Caco-2 (cell line): ENCODE results near the gene TMEM254. TPM values are rescaled to one million over a fixed set of nuclear protein-coding genes. Genes with fewer than 3 reads are reported as not detected.
A peak's percentile ranks its signal among the peaks of the same experiment; 100 is the strongest.
"Not testable (repeated sequence)": the region's sequence is repeated elsewhere in the genome, so short reads cannot be mapped to it uniquely, and the experiment has no call there.

Experiments used
- BruUV-seq: library from RNA; stranded (reverse); fragments of 400-500 nt; replicated peaks from 2 replicates; lab custom pipeline; 2021; lab: Mats Ljungman, UMichigan
- CTCF ChIA-PET: fragments of 300-600 bp; sonication (Branson Sonifier 250); formaldehyde crosslinking; loops from one replicate; lab custom pipeline; 2022; ENCODE audit warnings: antibody characterized with exemption; lab: Charles Lee
- POLR2A ChIA-PET: fragments of 300-600 bp; sonication (Branson Sonifier 250); formaldehyde crosslinking; loops from one replicate; lab custom pipeline; 2022; ENCODE audit warnings: antibody characterized with exemption; lab: Charles Lee
- DNase-seq, 2 experiments: peaks; one replicate each; pipeline versions ENCODE4 v3.0.0 to v3.0.0-alpha.2; 2020 to 2022
- H3K27me3 ChIP-seq: replicated peaks from 2 replicates; pipeline ENCODE4 v1.6.0; 2011; ENCODE audit warnings: low read length; ENCODE audit not compliant: control insufficient read depth, insufficient read depth
- H3K36me3 ChIP-seq: 2 replicates; pipeline ENCODE4 v1.5.1; 2011; ENCODE audit warnings: low read length; ENCODE audit not compliant: control insufficient read depth, insufficient read depth
- H3K4me1 ChIP-seq: fragments of 250-450 bp; sonication (Bioruptor Pico); 2 replicates; pipeline ENCODE4 v1.5.1; 2020; ENCODE audit warnings: mild to moderate bottlenecking
- H3K4me3 ChIP-seq: 2 replicates; pipeline ENCODE4 v1.5.1; 2011; ENCODE audit warnings: low read depth, mild to moderate bottlenecking, control low read depth, low read length
- H3K9me3 ChIP-seq: fragments of 250-450 bp; sonication (Bioruptor Pico); 2 replicates; pipeline ENCODE4 v1.5.1; 2020; ENCODE audit warnings: mild to moderate bottlenecking, moderate library complexity
- H3K27ac Mint-ChIP-seq: one replicate; pipeline ENCODE4 v1.8.0; 2022; ENCODE audit warnings: mixed read lengths; ENCODE audit not compliant: unreplicated experiment
- H3K27me3 Mint-ChIP-seq: one replicate; pipeline ENCODE4 v1.8.0; 2022; ENCODE audit warnings: mixed read lengths; ENCODE audit not compliant: insufficient read depth, unreplicated experiment
- H3K36me3 Mint-ChIP-seq: one replicate; pipeline ENCODE4 v1.8.0; 2022; ENCODE audit warnings: mild to moderate bottlenecking, mixed read lengths; ENCODE audit not compliant: insufficient read depth, unreplicated experiment
- H3K4me1 Mint-ChIP-seq: one replicate; pipeline ENCODE4 v1.8.0; 2022; ENCODE audit warnings: low read depth, mixed read lengths; ENCODE audit not compliant: unreplicated experiment
- H3K4me3 Mint-ChIP-seq: one replicate; pipeline ENCODE4 v1.8.0; 2022; ENCODE audit warnings: mild to moderate bottlenecking, moderate library complexity, mixed read lengths; ENCODE audit not compliant: unreplicated experiment
- H3K9me3 Mint-ChIP-seq: one replicate; pipeline ENCODE4 v1.8.0; 2022; ENCODE audit warnings: mixed read lengths; ENCODE audit not compliant: unreplicated experiment
- intact Hi-C: fragments of 100-400 bp; cut with micrococcal nuclease; formaldehyde crosslinking; loops from one replicate; pipeline ENCODE4 v1.10.0; 2022; ENCODE audit not compliant: unreplicated experiment
- total RNA-seq: library from RNA; stranded (reverse); gene quantifications from 2 replicates; pipeline ENCODE4 v1.2.3, GENCODE V29; 2022
- TF ChIP-seq, protein P1 (sequence below), 2 experiments: fragments of 200-600 bp in 1 of 2; IDR thresholded peaks; 1 replicate in 1 of 2; 2 replicates in 1 of 2; pipeline versions ENCODE4 v1.5.1 to v1.8.0; 2011 to 2022; ENCODE audit warnings: antibody characterized with exemption in 1 of 2, control low read depth in 1 of 2, inconsistent platforms in 1 of 2, low read depth in 1 of 2, low read length in 1 of 2, mild to moderate bottlenecking in 1 of 2, moderate library complexity in 1 of 2; ENCODE audit not compliant: insufficient read depth in 1 of 2, severe bottlenecking in 1 of 2, unreplicated experiment in 1 of 2

The TMEM254 gene
- total RNA-seq, 1 experiment from 2014 or later: 27.4 TPM

DNA sequence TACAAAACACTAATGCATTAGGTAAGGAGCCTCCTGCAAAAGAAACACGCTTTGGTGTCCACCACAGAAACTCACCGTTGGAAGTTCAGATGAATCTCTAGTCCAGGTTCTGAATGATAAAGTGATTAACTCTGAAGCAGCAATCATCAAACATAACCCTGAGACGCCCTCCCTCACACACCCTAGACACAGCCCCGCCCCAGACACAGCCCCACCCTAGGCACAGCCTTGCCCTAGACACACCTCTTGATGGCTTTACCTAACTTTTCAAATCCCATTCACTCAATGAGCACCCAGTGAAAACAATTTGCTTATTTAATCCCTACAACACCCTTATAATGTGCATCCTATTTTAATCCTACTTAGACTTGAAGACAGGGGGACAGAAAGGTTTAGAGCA, 21.3 kb upstream of the TMEM254 start:
- DNase-seq: no peak
- intact Hi-C loops: loop anchor here (5.0 kb wide), 1 partner anchor 165 kb away; no protein-coding TSS in a partner anchor
- Mint-ChIP-seq H3K27me3 (no peaks in the 10 kb centered on the region), H3K36me3 (peaks cover 6% of the 10 kb centered on the region), H3K4me1 (peaks cover 5% of the 10 kb centered on the region), H3K27ac (no peak overlapping the region), H3K9me3 (no peaks in the 10 kb centered on the region), H3K4me3 (no peak overlapping the region)
- Histone ChIP-seq H3K36me3 (no peaks in the 10 kb centered on the region), H3K9me3 (no peaks in the 10 kb centered on the region), H3K27me3 (no peaks in the 10 kb centered on the region), H3K4me3 (no peak overlapping the region), H3K4me1 (no peaks in the 10 kb centered on the region; the same call in 1 of the 2 replicates)
- TF ChIP-seq, protein P1, sequence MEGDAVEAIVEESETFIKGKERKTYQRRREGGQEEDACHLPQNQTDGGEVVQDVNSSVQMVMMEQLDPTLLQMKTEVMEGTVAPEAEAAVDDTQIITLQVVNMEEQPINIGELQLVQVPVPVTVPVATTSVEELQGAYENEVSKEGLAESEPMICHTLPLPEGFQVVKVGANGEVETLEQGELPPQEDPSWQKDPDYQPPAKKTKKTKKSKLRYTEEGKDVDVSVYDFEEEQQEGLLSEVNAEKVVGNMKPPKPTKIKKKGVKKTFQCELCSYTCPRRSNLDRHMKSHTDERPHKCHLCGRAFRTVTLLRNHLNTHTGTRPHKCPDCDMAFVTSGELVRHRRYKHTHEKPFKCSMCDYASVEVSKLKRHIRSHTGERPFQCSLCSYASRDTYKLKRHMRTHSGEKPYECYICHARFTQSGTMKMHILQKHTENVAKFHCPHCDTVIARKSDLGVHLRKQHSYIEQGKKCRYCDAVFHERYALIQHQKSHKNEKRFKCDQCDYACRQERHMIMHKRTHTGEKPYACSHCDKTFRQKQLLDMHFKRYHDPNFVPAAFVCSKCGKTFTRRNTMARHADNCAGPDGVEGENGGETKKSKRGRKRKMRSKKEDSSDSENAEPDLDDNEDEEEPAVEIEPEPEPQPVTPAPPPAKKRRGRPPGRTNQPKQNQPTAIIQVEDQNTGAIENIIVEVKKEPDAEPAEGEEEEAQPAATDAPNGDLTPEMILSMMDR (IDR thresholded peaks at IDR 0.05; ENCODE audit: insufficient read depth in 1 of 2, low read depth in 1 of 2, low read length in 1 of 2, severe bottlenecking in 1 of 2, unreplicated experiment in 1 of 2): no peak
- ChIA-PET CTCF (no interaction called here), POLR2A (no interaction called here)
- BruUV-seq: no TSS peak

DNA sequence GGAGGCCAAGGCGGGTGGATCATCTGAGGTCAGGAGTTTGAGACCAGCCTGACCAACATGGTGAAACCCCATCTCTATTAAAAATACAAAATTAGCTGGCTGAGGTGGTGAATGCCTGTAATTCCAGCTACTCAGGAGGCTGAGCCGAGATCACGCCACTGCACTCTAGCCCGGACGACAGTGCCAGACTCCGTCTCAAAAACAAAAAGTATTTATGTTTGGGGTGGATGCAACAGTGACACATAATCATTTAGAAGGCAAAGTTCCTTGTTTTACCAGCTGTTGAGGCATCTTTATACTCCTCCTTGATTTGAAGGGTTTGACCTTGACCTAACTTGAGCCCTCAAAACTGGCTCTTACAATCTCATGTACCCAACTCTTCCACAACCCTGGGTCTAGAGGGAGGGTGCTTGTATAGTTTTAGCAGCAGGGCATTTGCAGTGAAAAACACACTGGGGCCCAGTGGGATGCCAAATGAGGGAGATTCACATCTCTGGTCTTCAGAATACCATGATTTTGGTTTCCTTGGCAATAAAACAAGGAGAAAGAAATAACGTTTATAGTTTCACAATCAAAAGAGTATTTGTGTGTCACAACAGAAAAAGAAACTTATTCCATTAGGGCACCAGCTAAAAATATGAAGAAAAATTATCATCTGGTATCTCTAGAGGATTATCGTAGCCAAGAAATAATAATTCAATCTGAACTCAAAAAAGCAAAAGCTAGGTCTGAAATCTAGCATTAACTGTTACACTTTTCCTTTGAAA, 14.2 kb upstream of the TMEM254 start:
- no peak overlapping the region for H3K4me3 ChIP-seq
- Mint-ChIP-seq H3K4me3 (no peak overlapping the region), H3K36me3 (no peaks in the 10 kb centered on the region), H3K27me3 (no peaks in the 10 kb centered on the region), H3K27ac (no peak overlapping the region), H3K4me1 (peaks cover 17% of the 10 kb centered on the region), H3K9me3 (no peaks in the 10 kb centered on the region)
- peaks cover 10% of the 10 kb centered on the region; the same call in 1 of the 2 replicates for H3K9me3 ChIP-seq
- no peaks in the 10 kb centered on the region for H3K36me3 ChIP-seq
- TF ChIP-seq, protein P1 (IDR thresholded peaks at IDR 0.05; ENCODE audit: insufficient read depth in 1 of 2, low read depth in 1 of 2, low read length in 1 of 2, severe bottlenecking in 1 of 2, unreplicated experiment in 1 of 2): no peak
- intact Hi-C loops: no loop called here
- ChIA-PET POLR2A (interaction anchor here (1.0 kb wide), 1 partner anchor 15 kb away, joined by 5 read pairs; no protein-coding TSS in a partner anchor), CTCF (no interaction called here)
- no peaks in the 10 kb centered on the region for H3K27me3 ChIP-seq
- no peak for DNase-seq
- no TSS peak for BruUV-seq
- peaks cover 20% of the 10 kb centered on the region for H3K4me1 ChIP-seq

DNA sequence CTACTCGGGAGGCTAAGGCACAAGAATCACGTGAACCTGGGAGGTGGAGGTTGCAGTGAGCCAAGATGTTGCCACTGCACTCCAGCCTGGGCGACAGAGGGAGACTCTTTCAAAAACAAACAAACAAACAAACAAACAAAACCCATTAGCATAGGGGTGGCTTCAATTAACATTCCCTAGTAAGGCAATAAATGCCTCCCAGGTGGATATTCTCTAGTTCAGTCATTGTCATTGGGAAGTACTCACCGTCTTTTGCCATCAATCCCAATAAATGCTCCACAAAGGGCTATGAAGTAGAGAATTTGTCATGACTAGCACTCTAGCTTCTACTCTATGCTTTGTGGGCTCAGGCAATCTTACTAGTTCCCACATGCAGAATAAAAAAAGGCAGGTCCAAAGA, 11.7 kb upstream of the TMEM254 start:
- Histone ChIP-seq H3K4me1 (peaks cover 20% of the 10 kb centered on the region), H3K27me3 (no peaks in the 10 kb centered on the region), H3K4me3 (no peak overlapping the region), H3K36me3 (no peaks in the 10 kb centered on the region), H3K9me3 (peaks cover 10% of the 10 kb centered on the region; the same call in 1 of the 2 replicates)
- Mint-ChIP-seq H3K36me3 (no peaks in the 10 kb centered on the region), H3K4me1 (peaks cover 22% of the 10 kb centered on the region), H3K4me3 (no peak overlapping the region), H3K27me3 (no peaks in the 10 kb centered on the region), H3K27ac (no peak overlapping the region), H3K9me3 (no peaks in the 10 kb centered on the region)
- TF ChIP-seq, protein P1 (IDR thresholded peaks at IDR 0.05; ENCODE audit: insufficient read depth in 1 of 2, low read depth in 1 of 2, low read length in 1 of 2, severe bottlenecking in 1 of 2, unreplicated experiment in 1 of 2): no peak
- no peak for DNase-seq
- POLR2A ChIA-PET: interaction anchor here (1.5 kb wide), 1 partner anchor 12 kb away, joined by 4 read pairs; the partner anchor contains the start of gene TMEM254
- intact Hi-C loops: no loop called here
- CTCF ChIA-PET: no interaction called here
- no TSS peak for BruUV-seq

DNA sequence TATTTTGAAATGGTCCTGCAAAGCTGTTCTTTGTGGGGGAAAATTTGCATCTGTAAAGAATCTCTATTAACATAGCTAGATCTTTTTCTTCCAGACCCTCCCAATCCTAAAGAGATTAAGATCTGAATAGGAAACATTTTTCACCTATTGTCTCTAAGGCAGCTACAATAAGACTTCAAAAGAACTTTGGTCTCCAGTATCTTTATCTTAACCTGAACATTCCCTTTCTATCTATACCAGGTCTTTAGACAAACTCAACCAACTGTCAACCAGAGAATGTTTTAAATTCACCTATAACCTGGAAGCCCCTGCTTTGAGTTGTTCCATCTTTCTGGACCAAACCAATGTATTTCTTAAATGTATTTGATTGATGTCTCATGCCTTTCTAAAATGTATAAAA, 10.6 kb upstream of the TMEM254 start:
- H3K4me3 Mint-ChIP-seq, H3K36me3 Mint-ChIP-seq, H3K27me3 ChIP-seq, H3K9me3 Mint-ChIP-seq, H3K36me3 ChIP-seq, BruUV-seq, CTCF ChIA-PET, DNase-seq, H3K27me3 Mint-ChIP-seq, H3K4me3 ChIP-seq, intact Hi-C loops: not testable (repeated sequence)
- Mint-ChIP-seq H3K27ac (peak overlapping the region; percentile 71), H3K4me1 (peaks cover 17% of the 10 kb centered on the region)
- POLR2A ChIA-PET: interaction anchor here (1.5 kb wide), 1 partner anchor 11 kb away, joined by 4 read pairs; the partner anchor contains the start of gene TMEM254
- Histone ChIP-seq H3K4me1 (peaks cover 27% of the 10 kb centered on the region), H3K9me3 (peaks cover 10% of the 10 kb centered on the region; the same call in 1 of the 2 replicates)
